ENCODE data around the gene GH1. TPM values are rescaled to one million over a fixed set of nuclear protein-coding genes. Genes with fewer than 3 reads are reported as not detected.
"Not testable (repeated sequence)": the region's sequence is repeated elsewhere in the genome, so short reads cannot be mapped to it uniquely, and the experiment has no call there.

GH1 gene
- not detected for total RNA-seq
- 0.77 TPM for total RNA-seq (2013)

GRCh38 chr17:63918789-63919305, at the start of gene GH1:
Gene GH1 (minus strand): TSS chr17:63918839. CDS start chr17:63918776, 63 bp downstream.
- Mint-ChIP-seq H3K27ac (peak within 1 kb of the TSS in 1 of 2 donors; percentile 68), H3K4me1 (peaks cover 8 to 11% of the 10 kb centered on the region in 2 donors)
- not testable (repeated sequence) for DNase-seq; H3K36me3 ChIP-seq (ENCODE audit: control insufficient read depth, insufficient read depth, low read length); H3K27ac ChIP-seq (ENCODE audit: low read length); H3K9me3 ChIP-seq (ENCODE audit: control insufficient read depth, insufficient read depth, low read length); H3K27me3 Mint-ChIP-seq (ENCODE audit: low read depth in 2 of 2); ATAC-seq; H3K9me3 Mint-ChIP-seq; H3K4me3 Mint-ChIP-seq; H3K4me3 ChIP-seq (ENCODE audit: low read length); H3K36me3 Mint-ChIP-seq; H3K27me3 ChIP-seq (ENCODE audit: control insufficient read depth, insufficient read depth, low read length)
- intact Hi-C loops (cut with micrococcal nuclease) = loop anchor here (1.0 to 5.0 kb wide), 6 partner anchors 27 to 363 kb away; no protein-coding TSS in a partner anchor
- peaks cover 19% of the 10 kb centered on the region for H3K4me1 ChIP-seq (ENCODE audit: control insufficient read depth, insufficient read depth, low read length)
- whole genome bisulfite sequencing (ENCODE audit: insufficient coverage) = 77% methylated on average over 7 of the region's 10 CpGs

- no peak for ATAC-seq
- no peak for TF ChIP-seq CTCF (IDR thresholded peaks at IDR 0.05)
These were observed 49.3 kb upstream of the GH1 start for GRCh38 chr17:63967953-63968352.

GRCh38 chr17:63966646-63967264, 48.1 kb upstream of the GH1 start:
- Mint-ChIP-seq H3K27ac (peak overlapping the region in 1 of 2 donors; percentile 53), H3K27me3 (ENCODE audit: low read depth in 2 of 2) (no peaks in the 10 kb centered on the region), H3K36me3 (no peaks in the 10 kb centered on the region), H3K4me1 (peaks cover 21 to 37% of the 10 kb centered on the region in 2 donors), H3K4me3 (peak overlapping the region; percentile 38), H3K9me3 (no peaks in the 10 kb centered on the region)
- no peaks in the 10 kb centered on the region for H3K9me3 ChIP-seq (ENCODE audit: control insufficient read depth, insufficient read depth, low read length)
- no peaks in the 10 kb centered on the region for H3K27me3 ChIP-seq (ENCODE audit: control insufficient read depth, insufficient read depth, low read length)
- H3K27ac ChIP-seq (ENCODE audit: low read length) = no peak overlapping the region
- ATAC-seq = peak; percentile 82 to 94 (median 94)
- no peak overlapping the region for H3K4me3 ChIP-seq (ENCODE audit: low read length)
- intact Hi-C loops (cut with micrococcal nuclease) = no loop called here
- H3K4me1 ChIP-seq (ENCODE audit: control insufficient read depth, insufficient read depth, low read length) = peaks cover 31% of the 10 kb centered on the region
- 79% methylated on average over 11 of the region's 11 CpGs for WGBS (ENCODE audit: insufficient coverage)
- peak in 1 of 2 donors; percentile 66 for DNase-seq
- no peak for TF ChIP-seq CTCF (IDR thresholded peaks at IDR 0.05)
- H3K36me3 ChIP-seq (ENCODE audit: control insufficient read depth, insufficient read depth, low read length) = no peaks in the 10 kb centered on the region

More at GRCh38 chr17:63967953-63968352, 49.3 kb upstream of the GH1 start:
- Mint-ChIP-seq H3K36me3 (no peaks in the 10 kb centered on the region), H3K4me1 (peaks cover 21 to 30% of the 10 kb centered on the region in 2 donors), H3K4me3 (no peak overlapping the region), H3K27ac (no peak overlapping the region), H3K9me3 (no peaks in the 10 kb centered on the region), H3K27me3 (ENCODE audit: low read depth in 2 of 2) (no peaks in the 10 kb centered on the region)
- Histone ChIP-seq H3K9me3 (ENCODE audit: control insufficient read depth, insufficient read depth, low read length) (no peaks in the 10 kb centered on the region), H3K27me3 (ENCODE audit: control insufficient read depth, insufficient read depth, low read length) (no peaks in the 10 kb centered on the region), H3K27ac (ENCODE audit: low read length) (no peak overlapping the region), H3K4me1 (ENCODE audit: control insufficient read depth, insufficient read depth, low read length) (peaks cover 31% of the 10 kb centered on the region), H3K36me3 (ENCODE audit: control insufficient read depth, insufficient read depth, low read length) (no peaks in the 10 kb centered on the region), H3K4me3 (ENCODE audit: low read length) (no peak overlapping the region)
- intact Hi-C loops (cut with micrococcal nuclease) = no loop called here
- DNase-seq = no peak
- 87% methylated on average over 19 of the region's 19 CpGs for WGBS (ENCODE audit: insufficient coverage)

GRCh38 chr17:63963123-63963522, 44.5 kb upstream of the GH1 start:
- intact Hi-C loops (cut with micrococcal nuclease) = no loop called here
- Histone ChIP-seq H3K9me3 (ENCODE audit: control insufficient read depth, insufficient read depth, low read length) (no peaks in the 10 kb centered on the region), H3K4me3 (ENCODE audit: low read length) (no peak overlapping the region), H3K36me3 (ENCODE audit: control insufficient read depth, insufficient read depth, low read length) (no peaks in the 10 kb centered on the region), H3K27me3 (ENCODE audit: control insufficient read depth, insufficient read depth, low read length) (no peaks in the 10 kb centered on the region), H3K4me1 (ENCODE audit: control insufficient read depth, insufficient read depth, low read length) (peaks cover 29% of the 10 kb centered on the region), H3K27ac (ENCODE audit: low read length) (no peak overlapping the region)
- TF ChIP-seq CTCF (IDR thresholded peaks at IDR 0.05) = no peak
- no peaks in the 10 kb centered on the region for H3K36me3 Mint-ChIP-seq
- no peaks in the 10 kb centered on the region for H3K9me3 Mint-ChIP-seq
- DNase-seq = no peak
- no peak for ATAC-seq
- peak overlapping the region in 1 of 2 donors; percentile 15 for H3K27ac Mint-ChIP-seq
- H3K4me1 Mint-ChIP-seq = peaks cover 17 to 31% of the 10 kb centered on the region in 2 donors
- 99% methylated on average over 4 of the region's 4 CpGs for WGBS (ENCODE audit: insufficient coverage)
- H3K27me3 Mint-ChIP-seq (ENCODE audit: low read depth in 2 of 2) = no peaks in the 10 kb centered on the region
- no peak overlapping the region for H3K4me3 Mint-ChIP-seq
